SK-N-MC (cell line): Measurements from ENCODE around the gene RYR2.

Source experiments
- EZH2 ChIP-seq: fragments of 200-600 bp; sonication (generic); IDR thresholded peaks from one replicate; pipeline ENCODE4 v1.6.1; 2017; ENCODE audit warnings: antibody characterized with exemption
- POLR2AphosphoS5 ChIP-seq: IDR thresholded peaks from 2 replicates; pipeline ENCODE4 v1.6.1; 2012; ENCODE audit warnings: mild to moderate bottlenecking, low read depth, low read length, borderline replicate concordance

GRCh38 chr1:237104096-237104495 is 62.1 kb downstream of the RYR2 start:
- TF ChIP-seq POLR2AphosphoS5 (no peak), EZH2 (no peak)
